Bronchial epithelial cell (primary cell): ENCODE results near the gene TEX2. TPM values are rescaled to one million over a fixed set of nuclear protein-coding genes. Genes with fewer than 3 reads are reported as not detected.
A peak's percentile ranks its signal among the peaks of the same experiment; 100 is the strongest.
"Not testable (repeated sequence)": the region's sequence is repeated elsewhere in the genome, so short reads cannot be mapped to it uniquely, and the experiment has no call there.

Experiments
- DNase-seq: peaks from one replicate; pipeline ENCODE4 v3.0.0-alpha.2; 2010; ENCODE audit warnings: low read depth
- FAIRE-seq: peaks from 2 replicates; lab custom pipeline; 2011; peaks lifted over from hg19 to GRCh38; lab: Jason Lieb, UNC
- H3K27me3 ChIP-seq: 2 replicates; pipeline ENCODE4 v1.5.1; 2011; ENCODE audit warnings: low read length; ENCODE audit not compliant: control insufficient read depth, insufficient read depth
- H3K36me3 ChIP-seq: 2 replicates; pipeline ENCODE4 v1.5.1; 2011; ENCODE audit warnings: low read length; ENCODE audit not compliant: control insufficient read depth, insufficient read depth
- H3K4me3 ChIP-seq: 2 replicates; pipeline ENCODE4 v1.5.1; 2011; ENCODE audit warnings: mild to moderate bottlenecking, low read depth, low read length, control low read depth
- total RNA-seq: library from RNA; depleted of rRNA; stranded (reverse); fragments of >200 nt; gene quantifications from 2 replicates; pipeline ENCODE4 v1.2.1, GENCODE V29; 2014
- TF ChIP-seq, protein P1 (sequence below): IDR thresholded peaks from 2 replicates; pipeline ENCODE4 v1.5.1; 2011; ENCODE audit warnings: mild to moderate bottlenecking, moderate library complexity, low read length, control low read depth, inconsistent platforms; ENCODE audit not compliant: insufficient read depth, severe bottlenecking

The TEX2 gene
- total RNA-seq, 1 donor from 2014 or later: 14.7 TPM

DNA sequence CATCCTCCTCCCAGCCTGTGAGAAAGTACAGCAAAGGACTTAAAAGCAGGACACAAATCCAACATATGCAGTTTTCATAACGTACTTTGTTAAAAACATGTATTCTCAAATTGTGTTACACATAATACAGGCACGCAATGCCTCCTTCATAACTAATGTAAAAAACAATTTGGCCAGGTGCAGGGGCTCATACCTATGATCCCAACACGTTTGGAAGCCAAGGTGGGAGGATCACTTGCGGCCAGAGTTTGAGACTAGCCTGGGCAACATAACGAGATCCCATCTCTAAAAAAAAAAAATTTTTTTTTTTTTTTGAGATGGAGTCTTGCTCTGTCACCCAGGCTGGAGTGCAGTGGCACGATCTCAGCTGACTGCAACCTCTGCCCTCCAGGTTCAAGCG lies 20.4 kb downstream of the TEX2 start:
- FAIRE-seq: no peak
- Histone ChIP-seq H3K36me3 (no peaks in the 10 kb centered on the region), H3K27me3 (no peaks in the 10 kb centered on the region), H3K4me3 (no peak overlapping the region)
- TF ChIP-seq, protein P1, sequence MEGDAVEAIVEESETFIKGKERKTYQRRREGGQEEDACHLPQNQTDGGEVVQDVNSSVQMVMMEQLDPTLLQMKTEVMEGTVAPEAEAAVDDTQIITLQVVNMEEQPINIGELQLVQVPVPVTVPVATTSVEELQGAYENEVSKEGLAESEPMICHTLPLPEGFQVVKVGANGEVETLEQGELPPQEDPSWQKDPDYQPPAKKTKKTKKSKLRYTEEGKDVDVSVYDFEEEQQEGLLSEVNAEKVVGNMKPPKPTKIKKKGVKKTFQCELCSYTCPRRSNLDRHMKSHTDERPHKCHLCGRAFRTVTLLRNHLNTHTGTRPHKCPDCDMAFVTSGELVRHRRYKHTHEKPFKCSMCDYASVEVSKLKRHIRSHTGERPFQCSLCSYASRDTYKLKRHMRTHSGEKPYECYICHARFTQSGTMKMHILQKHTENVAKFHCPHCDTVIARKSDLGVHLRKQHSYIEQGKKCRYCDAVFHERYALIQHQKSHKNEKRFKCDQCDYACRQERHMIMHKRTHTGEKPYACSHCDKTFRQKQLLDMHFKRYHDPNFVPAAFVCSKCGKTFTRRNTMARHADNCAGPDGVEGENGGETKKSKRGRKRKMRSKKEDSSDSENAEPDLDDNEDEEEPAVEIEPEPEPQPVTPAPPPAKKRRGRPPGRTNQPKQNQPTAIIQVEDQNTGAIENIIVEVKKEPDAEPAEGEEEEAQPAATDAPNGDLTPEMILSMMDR: no peak
- no peak for DNase-seq

DNA sequence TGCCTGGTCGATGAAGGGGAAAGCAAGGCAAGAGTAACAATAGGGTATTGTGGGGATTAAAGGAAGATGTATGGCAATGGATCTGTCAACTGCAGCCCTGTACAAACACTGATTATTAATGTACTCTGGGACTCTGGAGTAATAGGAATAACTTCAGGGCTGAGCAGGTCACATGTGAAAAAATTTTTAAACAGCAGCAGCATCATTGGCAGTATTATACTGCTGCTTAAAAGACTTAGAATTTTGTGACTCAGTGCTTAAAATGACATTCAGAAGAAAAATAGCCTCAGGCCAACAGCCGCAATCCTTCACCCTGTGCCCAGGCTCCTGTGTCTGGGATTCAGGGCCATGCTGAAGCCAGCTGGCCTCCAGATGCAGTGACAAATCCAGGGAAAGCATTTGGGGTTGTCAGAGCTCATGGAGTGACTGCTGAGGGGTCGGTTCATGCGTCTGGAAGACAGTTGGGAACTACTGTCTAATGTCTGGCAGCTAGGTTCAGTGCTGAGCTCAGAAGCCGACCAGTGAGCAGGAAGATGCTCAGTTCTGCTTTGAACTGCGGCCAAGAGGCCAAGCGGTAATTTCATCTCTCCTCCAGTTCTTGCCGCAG lies 22.2 kb downstream of the TEX2 start:
- H3K4me3 ChIP-seq: no peak overlapping the region
- no peaks in the 10 kb centered on the region for H3K27me3 ChIP-seq
- TF ChIP-seq, protein P1: no peak
- no peak for FAIRE-seq
- no peak for DNase-seq
- H3K36me3 ChIP-seq: no peaks in the 10 kb centered on the region

DNA sequence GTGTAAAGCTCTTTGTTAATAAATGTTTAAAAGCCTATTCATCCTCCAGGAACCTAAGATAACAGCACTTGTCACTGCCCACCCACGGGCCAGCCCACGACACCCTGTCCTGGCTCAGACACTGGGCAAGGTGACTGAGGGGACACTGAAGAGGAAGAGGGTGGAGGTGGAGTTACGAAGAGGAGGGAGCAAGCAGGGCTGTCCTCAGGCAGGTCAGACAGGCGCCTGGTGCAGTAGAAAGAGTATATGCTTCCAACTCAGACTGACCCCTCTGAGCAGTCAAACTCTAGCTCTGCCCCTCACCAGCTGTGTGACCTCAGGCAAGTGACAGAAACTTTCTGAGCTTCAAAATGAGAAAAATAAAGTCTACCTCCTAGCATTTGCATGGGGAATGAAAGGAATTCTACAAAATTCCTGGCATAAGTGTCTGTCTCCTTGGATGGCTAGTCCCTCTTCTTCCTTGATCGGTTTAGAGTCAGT lies 22.8 kb downstream of the TEX2 start:
- Histone ChIP-seq H3K4me3 (no peak overlapping the region), H3K36me3 (no peaks in the 10 kb centered on the region), H3K27me3 (no peaks in the 10 kb centered on the region)
- TF ChIP-seq, protein P1: no peak
- no peak for DNase-seq
- FAIRE-seq: no peak

DNA sequence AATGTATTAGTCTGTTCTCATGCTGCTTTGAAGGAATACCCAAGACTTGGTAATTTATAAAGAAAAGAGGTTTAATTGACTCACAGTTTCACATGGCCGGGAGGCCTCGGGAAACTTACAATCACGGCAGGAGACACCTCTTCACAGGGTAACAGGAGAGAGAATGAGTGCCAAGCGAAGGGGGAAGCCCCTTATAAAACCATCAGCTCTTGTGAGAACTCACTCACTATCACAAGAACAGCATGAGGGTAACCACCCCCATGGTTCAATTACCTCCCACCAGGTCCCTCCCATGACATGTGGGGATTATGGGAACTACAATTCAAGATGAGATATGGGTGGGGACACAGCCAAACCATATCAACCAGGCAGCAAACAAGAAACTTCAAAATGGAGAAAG lies 24.6 kb downstream of the TEX2 start:
- not testable (repeated sequence) for H3K27me3 ChIP-seq, H3K36me3 ChIP-seq, DNase-seq, FAIRE-seq, H3K4me3 ChIP-seq

DNA sequence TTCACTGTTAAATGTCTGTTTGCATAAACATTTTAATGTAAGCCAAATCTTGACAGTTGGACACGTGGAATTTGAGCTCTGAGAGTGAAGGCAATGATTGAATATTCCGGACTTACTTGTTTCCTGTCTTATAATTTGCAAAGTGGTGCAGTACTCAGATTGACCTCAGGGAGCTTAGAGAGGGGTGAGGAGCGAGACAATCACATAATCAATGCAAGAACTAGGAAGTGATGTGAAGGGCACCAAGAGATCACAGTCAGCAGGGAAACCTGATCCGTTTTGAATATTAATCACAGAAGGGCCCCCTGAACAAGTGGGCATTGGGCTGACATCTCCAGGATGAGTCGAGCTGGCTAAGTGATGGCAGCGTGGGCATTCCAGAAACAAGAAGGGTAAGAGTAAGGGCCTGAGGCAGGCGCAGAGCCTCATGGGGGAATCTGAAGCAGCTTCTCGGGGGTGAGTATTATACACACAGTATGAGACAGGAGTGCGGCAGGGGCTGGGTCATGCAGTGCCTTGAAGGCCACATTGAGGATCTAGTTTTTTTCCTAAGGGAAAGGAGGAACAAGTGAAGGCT lies 26.1 kb downstream of the TEX2 start:
- DNase-seq (peak; percentile 19), FAIRE-seq (no peak)
- H3K27me3 ChIP-seq: no peaks in the 10 kb centered on the region
- TF ChIP-seq, protein P1: peak; percentile 26
- no peaks in the 10 kb centered on the region for H3K36me3 ChIP-seq
- no peak overlapping the region for H3K4me3 ChIP-seq

DNA sequence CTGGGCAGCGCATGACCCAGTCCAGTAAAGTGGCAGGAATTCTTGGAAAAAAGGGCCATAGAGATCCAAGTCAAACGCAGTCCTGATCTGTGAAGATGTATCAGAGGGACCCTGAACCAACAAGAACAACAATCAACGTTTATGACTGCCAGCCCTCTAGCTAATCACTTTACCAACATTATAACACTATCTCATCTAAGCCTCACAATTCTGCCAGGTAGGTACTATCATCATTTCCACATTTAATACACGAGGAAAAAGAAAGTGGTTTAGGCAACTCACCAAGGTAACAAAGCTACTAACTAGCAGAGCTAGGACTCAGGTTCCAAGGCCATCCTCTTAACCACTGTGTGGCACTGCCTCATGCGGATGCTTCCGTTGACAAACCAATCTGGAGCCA lies 28.1 kb downstream of the TEX2 start:
- no peak for DNase-seq
- Histone ChIP-seq H3K27me3 (no peaks in the 10 kb centered on the region), H3K4me3 (no peak overlapping the region), H3K36me3 (no peaks in the 10 kb centered on the region)
- no peak for FAIRE-seq
- TF ChIP-seq, protein P1: no peak
